BE2C (cell line): ENCODE measurements around the gene COA3.

Experiments
- DNase-seq: peaks from one replicate; pipeline ENCODE4 v3.0.0-alpha.2; 2020
- H3K27me3 ChIP-seq: fragments of 250-450 bp; sonication (Bioruptor Pico); 2 replicates; pipeline ENCODE4 v1.5.1; 2020; ENCODE audit warnings: mild to moderate bottlenecking
- H3K36me3 ChIP-seq: fragments of 250-450 bp; sonication (Bioruptor Pico); 2 replicates; pipeline ENCODE4 v1.5.1; 2020; ENCODE audit warnings: mild to moderate bottlenecking
- H3K4me1 ChIP-seq: fragments of 250-450 bp; sonication (Bioruptor Pico); 2 replicates; pipeline ENCODE4 v1.5.1; 2020
- H3K4me3 ChIP-seq: 2 replicates; pipeline ENCODE4 v1.5.1; 2011; ENCODE audit warnings: low read depth, low read length
- H3K9me3 ChIP-seq: fragments of 250-450 bp; sonication (Bioruptor Pico); 2 replicates; pipeline ENCODE4 v1.5.1; 2020
- CTCF ChIP-seq: IDR thresholded peaks from 2 replicates; pipeline ENCODE4 v1.5.1; 2012; ENCODE audit warnings: mild to moderate bottlenecking, low read depth, low read length

COA3 gene

GRCh38 chr17:42833767-42834422 is 35.4 kb upstream of the COA3 start:
- no peaks in the 10 kb centered on the region for H3K9me3 ChIP-seq
- no peaks in the 10 kb centered on the region for H3K27me3 ChIP-seq
- H3K36me3 ChIP-seq = peaks cover 46% of the 10 kb centered on the region
- DNase-seq = peak; percentile 49
- no peak for TF ChIP-seq CTCF
- no peaks in the 10 kb centered on the region for H3K4me1 ChIP-seq
- peak overlapping the region; percentile 100 for H3K4me3 ChIP-seq

- no peak for TF ChIP-seq CTCF
- no peaks in the 10 kb centered on the region for H3K4me1 ChIP-seq
- H3K36me3 ChIP-seq = peaks cover 39% of the 10 kb centered on the region
- H3K27me3 ChIP-seq = no peaks in the 10 kb centered on the region; the same call in 1 of the 2 replicates
- H3K9me3 ChIP-seq = no peaks in the 10 kb centered on the region
- H3K4me3 ChIP-seq = peak within 1 kb of the TSS; percentile 100
- peak; percentile 93 for DNase-seq
Measured at GRCh38 chr17:42832934-42833766, 34.6 kb upstream of the COA3 start, which contains the start of gene PSME3. Gene PSME3 (plus strand): TSS chr17:42833397. CDS start chr17:42833632, 235 bp downstream.

- no peak for DNase-seq
- Histone ChIP-seq H3K27me3 (peaks cover 6% of the 10 kb centered on the region; the same call in 1 of the 2 replicates), H3K9me3 (no peaks in the 10 kb centered on the region), H3K36me3 (peaks cover 31% of the 10 kb centered on the region), H3K4me3 (peak overlapping the region; percentile 100), H3K4me1 (no peaks in the 10 kb centered on the region)
- no peak for TF ChIP-seq CTCF
Measured at GRCh38 chr17:42832213-42832933, 33.9 kb upstream of the COA3 start.

GRCh38 chr17:42830971-42831370 is 32.5 kb upstream of the COA3 start:
- DNase-seq = no peak
- Histone ChIP-seq H3K9me3 (no peaks in the 10 kb centered on the region), H3K36me3 (peaks cover 20% of the 10 kb centered on the region), H3K4me3 (no peak overlapping the region), H3K4me1 (no peaks in the 10 kb centered on the region), H3K27me3 (peaks cover 6% of the 10 kb centered on the region; the same call in 1 of the 2 replicates)
- TF ChIP-seq CTCF = no peak

- TF ChIP-seq CTCF = no peak
- no peak overlapping the region for H3K4me3 ChIP-seq
- H3K36me3 ChIP-seq = no peaks in the 10 kb centered on the region
- H3K27me3 ChIP-seq = peaks cover 6% of the 10 kb centered on the region; the same call in 1 of the 2 replicates
- H3K4me1 ChIP-seq = no peaks in the 10 kb centered on the region
- no peaks in the 10 kb centered on the region for H3K9me3 ChIP-seq
- DNase-seq = no peak
Measured at GRCh38 chr17:42827472-42827871, 29.0 kb upstream of the COA3 start.
